HG03521 (cell line): Measurements from ENCODE around the gene GNA15.

ENCODE experiments used
- ATAC-seq: cut with Tn5 transposase; IDR thresholded peaks from one replicate; pipeline ENCODE4 v1.9.1; 2021; ENCODE audit warnings: mild to moderate bottlenecking, moderate library complexity; ENCODE audit not compliant: unreplicated experiment

GNA15 gene

GRCh38 chr19:3106509-3107141 lies 29.2 kb upstream of the GNA15 start:
- ATAC-seq: no peak

- ATAC-seq: no peak
These were observed 28.2 kb upstream of the GNA15 start for GRCh38 chr19:3107658-3108057.

- ATAC-seq: no peak
These were observed 27.1 kb upstream of the GNA15 start for GRCh38 chr19:3108775-3109174.

- no peak for ATAC-seq
These were observed 26.3 kb upstream of the GNA15 start for GRCh38 chr19:3109491-3109890.

- ATAC-seq: no peak
These were observed 25.6 kb upstream of the GNA15 start for GRCh38 chr19:3110126-3110825.

GRCh38 chr19:3111586-3112247 lies 24.1 kb upstream of the GNA15 start:
- ATAC-seq: no peak

- no peak for ATAC-seq
These were observed 23.3 kb upstream of the GNA15 start for GRCh38 chr19:3112375-3113099.

GRCh38 chr19:3113100-3114017 lies 22.5 kb upstream of the GNA15 start:
- no peak for ATAC-seq

GRCh38 chr19:3114018-3114726 lies 21.7 kb upstream of the GNA15 start:
- no peak for ATAC-seq

GRCh38 chr19:3114811-3115210 lies 21.0 kb upstream of the GNA15 start:
- ATAC-seq: no peak

- ATAC-seq: no peak
These were observed 20.4 kb upstream of the GNA15 start for GRCh38 chr19:3115411-3115810.

GRCh38 chr19:3115916-3116602 lies 19.8 kb upstream of the GNA15 start:
- no peak for ATAC-seq

GRCh38 chr19:3116621-3117020 lies 19.2 kb upstream of the GNA15 start:
- ATAC-seq: no peak

GRCh38 chr19:3117716-3118115 lies 18.1 kb upstream of the GNA15 start:
- no peak for ATAC-seq

GRCh38 chr19:3118232-3119070 lies 17.4 kb upstream of the GNA15 start:
- ATAC-seq: no peak

- no peak for ATAC-seq
These were observed 16.7 kb upstream of the GNA15 start for GRCh38 chr19:3119071-3119595.

GRCh38 chr19:3119693-3120380 lies 16.0 kb upstream of the GNA15 start:
- ATAC-seq: no peak
